Activated CD8-positive, alpha-beta T cell treated with anti-CD3 and anti-CD28 coated beads, Interleukin-2, amount 10 ng/mL, durations not matched to agents 7 days and 5 days (primary cell): Measurements from ENCODE around the gene P2RY6. TPM values are rescaled to one million over a fixed set of nuclear protein-coding genes. Genes with fewer than 3 reads are reported as not detected.

Source experiments
- ATAC-seq: fragments of 150-1000 bp; cut with Tn5 transposase; one replicate; pipeline ENCODE4 v1.10.0; 2021; ENCODE audit warnings: moderate library complexity
- CTCF ChIA-PET: fragments of 350-600 bp; sonication (Branson Sonifier 250); formaldehyde crosslinking; loops from one replicate; lab custom pipeline; 2021; ENCODE audit warnings: antibody characterized with exemption; lab: Charles Lee
- POLR2A ChIA-PET: fragments of 350-600 bp; sonication (Branson Sonifier 250); formaldehyde crosslinking; loops from one replicate; lab custom pipeline; 2021; ENCODE audit warnings: antibody characterized with exemption; lab: Charles Lee
- DNase-seq: peaks from one replicate; pipeline ENCODE4 v3.0.0-alpha.2; 2020
- H3K27ac Mint-ChIP-seq: one replicate; pipeline ENCODE4 v1.8.0; 2021; ENCODE audit warnings: mild to moderate bottlenecking, mixed read lengths
- H3K27me3 Mint-ChIP-seq: one replicate; pipeline ENCODE4 v1.8.0; 2021; ENCODE audit warnings: low read depth, mixed read lengths
- H3K36me3 Mint-ChIP-seq: one replicate; pipeline ENCODE4 v1.8.0; 2021; ENCODE audit warnings: low read depth, mixed read lengths
- H3K4me1 Mint-ChIP-seq: one replicate; pipeline ENCODE4 v1.8.0; 2021; ENCODE audit warnings: low read depth, mixed read lengths
- H3K4me3 Mint-ChIP-seq: one replicate; pipeline ENCODE4 v1.8.0; 2021; ENCODE audit warnings: mild to moderate bottlenecking, mixed read lengths
- H3K9me3 Mint-ChIP-seq: one replicate; pipeline ENCODE4 v1.8.0; 2022; ENCODE audit warnings: mixed read lengths; ENCODE audit not compliant: insufficient read depth
- total RNA-seq, 2 experiments: library from RNA; stranded (reverse); gene quantifications; one replicate each; pipeline ENCODE4 v1.2.3, GENCODE V29; 2021

The P2RY6 gene
- total RNA-seq, 2 experiments from 2014 or later = not detected

DNA sequence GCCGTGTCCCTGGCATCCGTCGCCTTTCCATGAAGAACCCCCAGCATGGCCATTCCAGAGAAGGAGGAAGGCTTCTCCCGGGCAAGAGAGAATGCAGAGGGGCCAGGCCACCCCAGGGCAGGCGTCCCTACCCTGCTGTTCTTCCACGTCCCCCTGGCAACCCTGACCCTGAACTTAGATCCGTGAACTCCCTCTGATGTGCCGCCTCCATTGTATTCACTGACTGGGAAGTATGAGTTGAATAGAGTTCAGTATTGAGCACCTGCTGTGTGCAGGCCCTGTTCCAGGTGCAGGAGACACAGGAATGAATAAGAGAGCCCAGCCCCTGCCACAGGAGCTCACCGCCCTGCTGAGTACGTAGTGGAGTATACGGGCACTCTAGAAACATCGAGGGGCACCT, 74.9 kb downstream of the P2RY6 start:
- no peak for ATAC-seq
- Mint-ChIP-seq H3K27me3 (peaks cover 2% of the 10 kb centered on the region), H3K27ac (no peak overlapping the region), H3K36me3 (no peaks in the 10 kb centered on the region), H3K4me3 (no peak overlapping the region), H3K4me1 (peaks cover 7% of the 10 kb centered on the region), H3K9me3 (no peaks in the 10 kb centered on the region)
- ChIA-PET CTCF (no interaction called here), POLR2A (no interaction called here)
- DNase-seq = no peak

Other genes starting within 250 kb of the P2RY6 start
- gene FCHSD2, start 130.0 kb upstream of the P2RY6 start, total RNA-seq = 10 to 100 TPM; 49.6 to 51.8 TPM
- not detected for gene P2RY2, start 54.1 kb upstream of the P2RY6 start, total RNA-seq
- under 1 TPM in 1 of 2 experiments, not detected in 1; 0.18 TPM for gene ARHGEF17, start 35.9 kb downstream of the P2RY6 start, total RNA-seq
- 10 to 100 TPM; 28.6 to 33.2 TPM for gene RELT, start 104.1 kb downstream of the P2RY6 start, total RNA-seq